ENCODE data around the gene PKDREJ. TPM values are rescaled to one million over a fixed set of nuclear protein-coding genes. Genes with fewer than 3 reads are reported as not detected.
A peak's percentile ranks its signal among the peaks of the same experiment; 100 is the strongest.
"Not testable (repeated sequence)": the region's sequence is repeated elsewhere in the genome, so short reads cannot be mapped to it uniquely, and the experiment has no call there.

The PKDREJ gene
- under 1 TPM; 0.12 to 0.13 TPM for total RNA-seq
- long read RNA-seq: 0 reads

GRCh38 chr22:46263216-46263590 is at the start of gene PKDREJ:
PKDREJ (minus strand) TSS chr22:46263343; CDS start chr22:46263322, 21 bp downstream.
- ATAC-seq (no peak), DNase-seq (no peak)
- intact Hi-C loops (cut with DNase I): no loop called here

GRCh38 chr22:46312848-46313247 is 49.7 kb upstream of the PKDREJ start:
- not testable (repeated sequence) for ATAC-seq, DNase-seq
- intact Hi-C loops (cut with DNase I): loop anchor here (5.0 to 10.0 kb wide), 2 partner anchors 318 to 321 kb away; no protein-coding TSS in a partner anchor

GRCh38 chr22:46312056-46312455 is 48.9 kb upstream of the PKDREJ start:
- no peak for DNase-seq
- no peak for ATAC-seq
- intact Hi-C loops (cut with DNase I): loop anchor here (5.0 to 10.0 kb wide), 2 partner anchors 317 to 320 kb away; no protein-coding TSS in a partner anchor

- DNase-seq: no peak
- ATAC-seq: peak; percentile 70 to 80
- intact Hi-C loops (cut with DNase I): loop anchor here (5.0 to 10.0 kb wide), 2 partner anchors 315 to 317 kb away; no protein-coding TSS in a partner anchor
These were observed 46.5 kb upstream of the PKDREJ start for GRCh38 chr22:46309526-46310085.

GRCh38 chr22:46308283-46308988 is 45.3 kb upstream of the PKDREJ start:
- ATAC-seq: no peak
- intact Hi-C loops (cut with DNase I): no loop called here

GRCh38 chr22:46303347-46303965 is 40.3 kb upstream of the PKDREJ start:
- intact Hi-C loops (cut with DNase I): no loop called here
- DNase-seq: no peak
- no peak for ATAC-seq

More at GRCh38 chr22:46308283-46308988, 45.3 kb upstream of the PKDREJ start:
- DNase-seq: no peak

- DNase-seq: no peak
- intact Hi-C loops (cut with DNase I): no loop called here
- ATAC-seq: no peak
These were observed 37.3 kb upstream of the PKDREJ start for GRCh38 chr22:46300491-46300890.

GRCh38 chr22:46299101-46299500 is 36.0 kb upstream of the PKDREJ start:
- DNase-seq (no peak), ATAC-seq (no peak)
- intact Hi-C loops (cut with DNase I): loop anchor here in 1 of 2 donors (5.0 kb wide), 1 partner anchor 177 kb away; no protein-coding TSS in a partner anchor

- intact Hi-C loops (cut with DNase I): loop anchor here in 1 of 2 donors (5.0 kb wide), 1 partner anchor 175 kb away; no protein-coding TSS in a partner anchor
- DNase-seq (peak; percentile 44), ATAC-seq (peak; percentile 2)
These were observed 34.1 kb upstream of the PKDREJ start for GRCh38 chr22:46297151-46297812.

GRCh38 chr22:46296257-46297150 is 33.4 kb upstream of the PKDREJ start, which contains the start of gene GTSE1:
GTSE1 (plus strand) TSS chr22:46296870; CDS start chr22:46297401, 531 bp downstream.
- ATAC-seq (peak; percentile 97 to 99), DNase-seq (peak; percentile 99)
- intact Hi-C loops (cut with DNase I): loop anchor here in 1 of 2 donors (5.0 kb wide), 1 partner anchor 174 kb away; no protein-coding TSS in a partner anchor

GRCh38 chr22:46295277-46295971 is 32.3 kb upstream of the PKDREJ start:
- DNase-seq: no peak
- intact Hi-C loops (cut with DNase I): loop anchor here in 1 of 2 donors (5.0 kb wide), 1 partner anchor 173 kb away; no protein-coding TSS in a partner anchor
- no peak for ATAC-seq

- intact Hi-C loops (cut with DNase I): loop anchor here in 1 of 2 donors (5.0 kb wide), 1 partner anchor 172 kb away; no protein-coding TSS in a partner anchor
- DNase-seq (no peak), ATAC-seq (no peak)
These were observed 31.6 kb upstream of the PKDREJ start for GRCh38 chr22:46294784-46295183.

GRCh38 chr22:46293577-46294260 is 30.6 kb upstream of the PKDREJ start:
- ATAC-seq (no peak), DNase-seq (peak; percentile 57)
- intact Hi-C loops (cut with DNase I): no loop called here

- ATAC-seq (no peak), DNase-seq (no peak)
- intact Hi-C loops (cut with DNase I): no loop called here
These were observed 29.6 kb upstream of the PKDREJ start for GRCh38 chr22:46292732-46293131.

GRCh38 chr22:46292173-46292572 is 29.0 kb upstream of the PKDREJ start:
- no peak for ATAC-seq
- DNase-seq: no peak

GRCh38 chr22:46290843-46291785 is 28.0 kb upstream of the PKDREJ start:
- no peak for DNase-seq
- intact Hi-C loops (cut with DNase I): no loop called here
- no peak for ATAC-seq

More at GRCh38 chr22:46292173-46292572, 29.0 kb upstream of the PKDREJ start:
- intact Hi-C loops (cut with DNase I): no loop called here

Data from left cardiac atrium (tissue), 4 donors.